ENCODE measurements around the gene TXLNB. TPM values are rescaled to one million over a fixed set of nuclear protein-coding genes. Genes with fewer than 3 reads are reported as not detected.

Gene TXLNB
- total and polyA plus RNA-seq, 11 donors = 10.1 to 170 (median 113) TPM

DNA sequence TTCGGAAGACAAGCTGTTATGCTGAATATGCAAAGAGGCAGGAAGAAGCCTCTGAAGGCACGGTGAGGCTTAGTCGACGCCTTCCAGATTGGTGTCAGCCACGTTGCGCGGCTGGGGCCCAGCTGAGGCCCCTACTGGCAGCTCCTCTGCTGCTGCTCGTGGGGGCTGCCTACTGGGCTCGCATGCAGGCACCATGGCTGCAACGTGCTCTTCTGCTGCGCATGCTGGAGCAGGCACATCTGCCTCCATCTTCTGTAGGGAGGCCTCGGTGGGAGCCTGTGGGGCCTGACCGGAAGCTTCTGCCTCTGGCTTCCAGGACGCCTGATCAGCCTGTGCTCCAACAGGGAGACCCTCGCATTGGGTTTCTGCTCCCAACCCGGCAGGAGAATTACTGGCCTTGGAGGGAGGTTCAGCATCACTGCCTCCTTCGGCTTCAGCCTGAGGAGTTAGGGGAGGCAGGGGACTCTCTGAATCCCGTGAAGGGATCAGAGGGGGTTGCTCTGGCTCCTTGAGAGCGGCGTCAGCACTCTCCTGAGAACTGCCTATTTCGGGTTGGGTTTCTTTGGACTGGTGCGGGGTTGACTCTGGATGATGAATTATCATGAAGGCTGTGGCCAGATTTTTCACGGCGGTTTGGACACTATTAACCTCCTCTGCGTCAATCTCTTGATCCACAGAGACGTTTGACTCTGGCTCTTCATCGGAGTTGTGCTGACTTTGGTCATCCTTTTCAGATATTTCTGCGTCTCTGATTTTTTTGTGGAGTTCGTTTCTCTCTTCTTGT, 49.1 kb downstream of the TXLNB start:
- no peak for DNase-seq
- Histone ChIP-seq H3K4me3 (no peak overlapping the region), H3K27me3 (no peaks in the 10 kb centered on the region), H3K36me3 (peaks cover 0 to 68% (median 25%) of the 10 kb centered on the region in 9 donors), H3K4me1 (peaks cover 0 to 24% (median 10%) of the 10 kb centered on the region in 12 donors), H3K9me3 (no peaks in the 10 kb centered on the region), H3K27ac (no peak overlapping the region)
- no peak for TF ChIP-seq POLR2A (IDR thresholded peaks at IDR 0.05)
- TF ChIP-seq, protein P1, sequence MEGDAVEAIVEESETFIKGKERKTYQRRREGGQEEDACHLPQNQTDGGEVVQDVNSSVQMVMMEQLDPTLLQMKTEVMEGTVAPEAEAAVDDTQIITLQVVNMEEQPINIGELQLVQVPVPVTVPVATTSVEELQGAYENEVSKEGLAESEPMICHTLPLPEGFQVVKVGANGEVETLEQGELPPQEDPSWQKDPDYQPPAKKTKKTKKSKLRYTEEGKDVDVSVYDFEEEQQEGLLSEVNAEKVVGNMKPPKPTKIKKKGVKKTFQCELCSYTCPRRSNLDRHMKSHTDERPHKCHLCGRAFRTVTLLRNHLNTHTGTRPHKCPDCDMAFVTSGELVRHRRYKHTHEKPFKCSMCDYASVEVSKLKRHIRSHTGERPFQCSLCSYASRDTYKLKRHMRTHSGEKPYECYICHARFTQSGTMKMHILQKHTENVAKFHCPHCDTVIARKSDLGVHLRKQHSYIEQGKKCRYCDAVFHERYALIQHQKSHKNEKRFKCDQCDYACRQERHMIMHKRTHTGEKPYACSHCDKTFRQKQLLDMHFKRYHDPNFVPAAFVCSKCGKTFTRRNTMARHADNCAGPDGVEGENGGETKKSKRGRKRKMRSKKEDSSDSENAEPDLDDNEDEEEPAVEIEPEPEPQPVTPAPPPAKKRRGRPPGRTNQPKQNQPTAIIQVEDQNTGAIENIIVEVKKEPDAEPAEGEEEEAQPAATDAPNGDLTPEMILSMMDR (IDR thresholded peaks at IDR 0.05) = no peak
- WGBS, 4 donors = 90 to 94% (median 93%) methylated on average over 20 to 29 of the region's 29 CpGs
- ATAC-seq = peak in 2 of 4 donors; percentile 23 to 42
- intact Hi-C loops (cut with DNase I) = loop anchor here in 1 of 10 donors (5.0 kb wide), 1 partner anchor 35 kb away; no protein-coding TSS in a partner anchor

DNA sequence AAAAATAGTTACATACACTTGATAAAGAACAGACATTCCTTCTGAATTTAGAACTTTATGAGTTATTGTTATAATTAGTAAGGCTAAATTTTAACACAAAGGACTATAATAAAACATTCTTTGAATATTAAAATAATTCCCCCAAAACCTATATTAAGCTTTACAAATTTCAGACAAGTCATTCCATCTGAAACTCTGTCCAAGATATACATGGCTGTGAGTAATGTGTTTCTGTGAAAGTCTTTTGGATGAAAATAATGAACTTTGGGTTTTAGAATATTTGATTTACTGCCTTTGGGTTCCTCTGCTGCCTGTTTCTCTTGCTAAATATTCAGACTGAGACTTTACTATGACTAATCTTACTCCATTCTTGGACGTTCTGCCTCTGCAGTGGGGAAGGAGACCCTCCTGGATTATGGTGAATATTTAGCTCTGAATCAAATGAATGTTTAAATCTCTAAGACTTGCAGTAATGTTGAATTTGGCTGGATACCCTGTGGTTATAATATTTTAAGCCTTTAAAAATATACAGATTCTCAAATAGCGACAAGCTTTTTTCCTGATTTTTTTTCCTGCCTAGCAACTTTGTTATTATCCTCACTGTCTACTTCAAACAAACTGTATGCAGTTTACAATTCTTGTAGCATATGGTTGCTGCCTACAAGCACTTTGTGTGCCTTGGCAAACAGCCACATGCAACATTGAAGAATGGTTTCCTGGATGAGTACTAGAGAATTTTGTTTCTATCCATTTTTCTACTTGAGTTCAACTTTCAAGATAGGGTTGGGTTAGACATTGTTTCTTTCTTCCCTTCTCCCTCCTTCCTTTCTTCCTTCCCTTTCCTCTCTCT, 51.4 kb downstream of the TXLNB start:
- ATAC-seq (peak in 1 of 4 donors; percentile 46), DNase-seq (peak in 2 of 5 donors; percentile 28 to 51)
- H3K9me3 ChIP-seq = no peaks in the 10 kb centered on the region
- H3K36me3 ChIP-seq = peaks cover 0 to 46% (median 14%) of the 10 kb centered on the region in 9 donors
- no peaks in the 10 kb centered on the region for H3K27me3 ChIP-seq
- intact Hi-C loops (cut with DNase I) = loop anchor here in 1 of 10 donors (5.0 kb wide), 1 partner anchor 37 kb away; no protein-coding TSS in a partner anchor
- no peak for TF ChIP-seq POLR2A (IDR thresholded peaks at IDR 0.05)
- TF ChIP-seq, protein P1 (IDR thresholded peaks at IDR 0.05) = no peak
- H3K4me3 ChIP-seq = no peak overlapping the region
- WGBS, 4 donors = 41 to 47% (median 44%) methylated on average over 2 of the region's 2 CpGs
- H3K27ac ChIP-seq = peak overlapping the region in 4 of 12 donors; percentile 17 to 58 (median 23)
- peaks cover 0 to 24% (median 10%) of the 10 kb centered on the region in 12 donors for H3K4me1 ChIP-seq

DNA sequence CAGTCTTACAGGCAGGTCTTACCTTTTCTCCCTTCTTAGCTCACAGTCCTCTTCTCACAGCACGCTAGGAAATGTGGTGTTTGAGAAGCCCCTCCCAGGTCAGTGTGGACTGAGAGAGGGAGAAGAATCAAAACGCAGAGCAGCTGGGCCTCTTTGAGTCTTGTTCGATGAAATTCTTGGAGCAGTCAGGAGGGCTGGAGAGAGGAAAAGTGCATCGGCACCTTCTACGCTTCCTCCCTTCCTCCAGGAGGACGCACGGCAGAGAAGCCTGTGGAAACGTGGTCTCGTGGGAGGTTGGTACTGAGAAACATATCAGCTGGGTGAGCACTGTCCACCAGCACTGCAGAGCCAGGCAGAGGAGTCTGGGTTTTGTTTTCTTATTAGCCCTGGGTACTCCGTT, 52.7 kb downstream of the TXLNB start:
- Histone ChIP-seq H3K9me3 (peaks cover 0 to 6% (median 0%) of the 10 kb centered on the region in 12 donors), H3K4me1 (peaks cover 0 to 24% (median 10%) of the 10 kb centered on the region in 12 donors), H3K36me3 (peaks cover 0 to 32% (median 8%) of the 10 kb centered on the region in 9 donors), H3K27ac (peak overlapping the region in 4 of 12 donors; percentile 17 to 58 (median 32)), H3K4me3 (no peak overlapping the region), H3K27me3 (no peaks in the 10 kb centered on the region)
- DNase-seq = no peak
- intact Hi-C loops (cut with DNase I) = no loop called here
- ATAC-seq = peak; percentile 9 to 40 (median 22)
- TF ChIP-seq, protein P1 (IDR thresholded peaks at IDR 0.05) = no peak
- no peak for TF ChIP-seq POLR2A (IDR thresholded peaks at IDR 0.05)
- 42 to 55% (median 54%) methylated on average over 10 of the region's 10 CpGs for WGBS, 4 donors
